PFSK-1 (cell line): ENCODE data around the gene LNX1.

ENCODE experiments used
- FOXP2 ChIP-seq: optimal IDR thresholded peaks from 2 replicates; pipeline ENCODE3; 2011; ENCODE audit warnings: borderline replicate concordance, control low read depth, inconsistent platforms; ENCODE audit not compliant: insufficient read depth; ENCODE audit errors: extremely low read length, extremely low read depth
- POLR2AphosphoS5 ChIP-seq: IDR thresholded peaks from 2 replicates; pipeline ENCODE4 v1.6.1; 2012; ENCODE audit warnings: low read depth, mild to moderate bottlenecking, control low read depth, low read length, moderate library complexity
- SIN3A ChIP-seq: IDR thresholded peaks from 2 replicates; pipeline ENCODE4 v1.6.1; 2012; ENCODE audit warnings: mild to moderate bottlenecking, low read length, moderate library complexity, borderline replicate concordance; ENCODE audit not compliant: insufficient read depth
- TAF1 ChIP-seq: IDR thresholded peaks from 2 replicates; pipeline ENCODE4 v1.6.1; 2012; ENCODE audit warnings: low read length, control low read depth, borderline replicate concordance; ENCODE audit not compliant: insufficient read depth
- TF ChIP-seq, protein P1 (sequence below), 2 experiments: IDR thresholded peaks; 2 replicates each; pipeline versions ENCODE4 v1.6.1 to v1.8.0; 2011 to 2012; ENCODE audit warnings: low read depth in 2 of 2, low read length in 2 of 2, control low read depth in 1 of 2, inconsistent platforms in 1 of 2, mild to moderate bottlenecking in 1 of 2, moderate library complexity in 1 of 2; ENCODE audit not compliant: insufficient read depth in 1 of 2

The LNX1 gene

DNA sequence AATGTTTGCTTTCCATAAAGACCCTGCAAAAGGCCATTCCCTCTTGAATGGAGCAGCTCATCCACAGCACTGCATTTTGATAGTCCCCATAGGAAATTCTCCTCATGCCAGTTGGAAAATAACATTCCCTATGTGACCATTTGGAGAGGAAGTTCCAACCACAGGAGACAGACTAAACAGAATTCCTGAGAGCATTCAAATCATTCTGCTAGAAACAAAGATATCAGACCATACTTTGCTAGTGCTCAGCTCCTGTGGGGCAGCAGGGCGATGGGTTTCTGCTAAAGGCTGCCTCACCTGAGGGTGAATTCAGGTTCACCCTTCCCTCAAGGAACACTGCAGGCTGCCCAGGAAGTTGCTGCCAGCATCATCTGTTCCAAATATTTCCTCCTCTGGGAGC lies 58.8 kb downstream of the LNX1 start:
- TF ChIP-seq FOXP2 = no peak
- TF ChIP-seq, protein P1, sequence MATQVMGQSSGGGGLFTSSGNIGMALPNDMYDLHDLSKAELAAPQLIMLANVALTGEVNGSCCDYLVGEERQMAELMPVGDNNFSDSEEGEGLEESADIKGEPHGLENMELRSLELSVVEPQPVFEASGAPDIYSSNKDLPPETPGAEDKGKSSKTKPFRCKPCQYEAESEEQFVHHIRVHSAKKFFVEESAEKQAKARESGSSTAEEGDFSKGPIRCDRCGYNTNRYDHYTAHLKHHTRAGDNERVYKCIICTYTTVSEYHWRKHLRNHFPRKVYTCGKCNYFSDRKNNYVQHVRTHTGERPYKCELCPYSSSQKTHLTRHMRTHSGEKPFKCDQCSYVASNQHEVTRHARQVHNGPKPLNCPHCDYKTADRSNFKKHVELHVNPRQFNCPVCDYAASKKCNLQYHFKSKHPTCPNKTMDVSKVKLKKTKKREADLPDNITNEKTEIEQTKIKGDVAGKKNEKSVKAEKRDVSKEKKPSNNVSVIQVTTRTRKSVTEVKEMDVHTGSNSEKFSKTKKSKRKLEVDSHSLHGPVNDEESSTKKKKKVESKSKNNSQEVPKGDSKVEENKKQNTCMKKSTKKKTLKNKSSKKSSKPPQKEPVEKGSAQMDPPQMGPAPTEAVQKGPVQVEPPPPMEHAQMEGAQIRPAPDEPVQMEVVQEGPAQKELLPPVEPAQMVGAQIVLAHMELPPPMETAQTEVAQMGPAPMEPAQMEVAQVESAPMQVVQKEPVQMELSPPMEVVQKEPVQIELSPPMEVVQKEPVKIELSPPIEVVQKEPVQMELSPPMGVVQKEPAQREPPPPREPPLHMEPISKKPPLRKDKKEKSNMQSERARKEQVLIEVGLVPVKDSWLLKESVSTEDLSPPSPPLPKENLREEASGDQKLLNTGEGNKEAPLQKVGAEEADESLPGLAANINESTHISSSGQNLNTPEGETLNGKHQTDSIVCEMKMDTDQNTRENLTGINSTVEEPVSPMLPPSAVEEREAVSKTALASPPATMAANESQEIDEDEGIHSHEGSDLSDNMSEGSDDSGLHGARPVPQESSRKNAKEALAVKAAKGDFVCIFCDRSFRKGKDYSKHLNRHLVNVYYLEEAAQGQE (IDR thresholded peaks at IDR 0.05; ENCODE audit: insufficient read depth in 1 of 2, low read depth in 2 of 2, low read length in 2 of 2) = no peak
- TF ChIP-seq POLR2AphosphoS5 = no peak
- no peak for TF ChIP-seq SIN3A
- no peak for TF ChIP-seq TAF1

DNA sequence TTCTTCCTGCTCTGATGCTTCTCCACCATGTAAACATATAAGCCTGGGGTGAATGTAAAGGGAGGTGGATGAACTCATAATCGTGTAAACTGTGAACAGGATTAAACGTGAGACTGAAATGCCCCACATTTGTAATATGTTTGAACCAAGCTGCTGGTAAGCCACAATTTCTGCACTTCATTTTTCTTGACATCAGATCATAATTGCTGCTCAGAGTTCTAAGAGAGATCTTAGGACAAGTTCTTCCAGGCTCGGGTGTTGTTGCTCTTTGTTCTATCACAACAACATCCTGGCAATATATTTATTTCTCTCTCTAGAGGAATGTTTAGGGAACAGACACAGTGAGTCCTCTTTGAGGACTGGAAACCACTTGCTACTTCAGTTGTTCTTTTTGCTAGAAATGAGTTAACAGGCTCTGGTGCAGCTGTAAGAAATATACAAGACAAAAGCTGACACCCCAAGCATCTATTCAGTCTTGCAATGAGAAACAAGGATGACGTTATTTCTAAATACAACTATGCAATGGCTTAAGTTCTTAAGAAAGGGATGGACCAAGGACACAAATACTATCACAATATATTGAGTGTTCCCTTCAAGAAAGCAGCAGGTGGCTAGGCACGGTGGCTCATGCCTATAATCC lies 59.6 kb downstream of the LNX1 start:
- no peak for TF ChIP-seq FOXP2
- TF ChIP-seq, protein P1 (IDR thresholded peaks at IDR 0.05; ENCODE audit: insufficient read depth in 1 of 2, low read depth in 2 of 2, low read length in 2 of 2) = no peak
- no peak for TF ChIP-seq TAF1
- TF ChIP-seq POLR2AphosphoS5 = no peak
- TF ChIP-seq SIN3A = no peak

DNA sequence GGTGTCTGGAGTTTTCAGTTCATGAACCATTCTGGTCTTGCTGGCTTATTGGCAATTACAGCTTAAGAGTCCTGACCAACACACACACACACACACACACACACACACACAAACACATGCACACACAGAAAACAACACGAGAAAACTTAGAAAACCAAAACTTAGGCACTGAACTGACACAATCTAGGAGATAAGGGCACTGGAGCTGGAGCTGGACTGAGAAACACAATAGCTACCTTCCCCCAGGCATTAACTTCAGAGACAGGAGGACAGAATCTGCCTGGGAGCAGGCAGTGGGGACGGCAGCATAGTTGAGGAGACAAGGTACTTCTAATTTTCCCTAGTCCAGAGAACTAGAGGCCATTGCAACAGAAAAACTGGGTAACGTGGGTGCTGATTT lies 62.3 kb downstream of the LNX1 start:
- no peak for TF ChIP-seq TAF1

DNA sequence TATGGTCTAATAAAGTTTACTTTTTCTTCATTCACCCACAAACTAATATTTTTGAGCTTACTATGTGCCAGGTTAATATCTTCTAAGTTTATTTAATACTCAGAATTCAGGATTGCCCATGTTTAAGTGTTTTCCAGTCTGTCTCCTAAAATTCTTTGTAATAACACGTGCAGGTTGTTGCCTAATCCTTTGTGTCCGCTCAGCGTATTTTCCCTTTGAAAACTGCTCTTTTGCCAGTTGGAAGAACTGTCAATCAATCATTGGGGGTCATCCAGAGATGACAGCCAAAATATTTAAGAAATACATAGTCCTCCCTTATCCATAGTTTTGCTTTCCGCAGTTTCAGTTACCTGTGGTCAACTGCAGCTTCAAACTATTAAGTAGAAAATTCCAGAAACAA lies 63.4 kb downstream of the LNX1 start:
- TF ChIP-seq FOXP2 (no peak), SIN3A (no peak)

DNA sequence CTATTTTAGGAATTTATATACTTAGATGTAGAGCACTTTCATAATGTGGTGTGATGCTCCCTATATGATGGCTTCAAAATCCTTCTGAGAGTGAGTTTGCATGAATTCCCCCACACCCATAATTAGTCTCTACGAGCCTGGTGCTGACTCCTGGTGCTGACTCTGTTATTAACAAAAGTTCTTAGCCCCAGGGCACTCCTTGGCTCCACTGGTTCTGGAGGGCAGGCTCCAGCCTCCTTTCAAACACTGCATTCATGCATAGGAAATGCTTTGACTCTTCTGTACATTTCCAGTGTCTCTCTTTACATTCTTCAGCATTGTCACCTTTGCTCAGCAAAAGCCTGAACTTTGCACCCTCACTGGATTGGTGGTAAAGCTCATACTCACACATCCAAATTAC lies 64.0 kb downstream of the LNX1 start:
- TF ChIP-seq, protein P1 (IDR thresholded peaks at IDR 0.05; ENCODE audit: insufficient read depth in 1 of 2, low read depth in 2 of 2, low read length in 2 of 2) = no peak
- TF ChIP-seq SIN3A = no peak
- no peak for TF ChIP-seq FOXP2
- no peak for TF ChIP-seq POLR2AphosphoS5
- TF ChIP-seq TAF1 = no peak

DNA sequence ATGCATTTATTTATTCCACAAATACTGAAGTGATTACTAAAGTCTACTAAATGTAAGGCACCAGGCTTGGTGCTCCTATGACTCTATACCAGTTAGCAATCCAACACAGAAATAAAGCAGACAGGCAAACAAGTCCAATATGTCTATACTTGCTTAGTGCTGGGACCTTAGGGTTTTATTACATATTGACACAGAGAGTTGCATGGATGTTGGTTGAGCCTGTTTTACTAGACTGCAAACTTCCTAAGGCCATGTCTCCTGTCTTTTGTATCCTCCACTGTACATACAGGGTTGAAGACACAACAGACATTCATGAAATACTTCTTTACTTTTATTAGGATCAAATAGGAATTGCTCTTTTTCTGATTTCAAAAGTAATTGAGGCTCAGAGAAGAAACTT lies 69.0 kb downstream of the LNX1 start:
- TF ChIP-seq FOXP2 = no peak
- no peak for TF ChIP-seq POLR2AphosphoS5
- TF ChIP-seq, protein P1 (IDR thresholded peaks at IDR 0.05; ENCODE audit: insufficient read depth in 1 of 2, low read depth in 2 of 2, low read length in 2 of 2) = no peak
